Stimulated activated CD8-positive, alpha-beta memory T cell treated with anti-CD3 and anti-CD28 coated beads, Interleukin-12 subunit alpha, Interleukin-12 subunit beta, amount 100 ng/mL, for 4 hours (primary cell): ENCODE measurements around the gene GORASP2.
A peak's percentile ranks its signal among the peaks of the same experiment; 100 is the strongest.
"Not testable (repeated sequence)": the region's sequence is repeated elsewhere in the genome, so short reads cannot be mapped to it uniquely, and the experiment has no call there.

ENCODE experiments used
- DNase-seq: peaks from one replicate; pipeline ENCODE4 v3.0.0-alpha.2; 2020; ENCODE audit warnings: low read depth

Gene GORASP2

DNA sequence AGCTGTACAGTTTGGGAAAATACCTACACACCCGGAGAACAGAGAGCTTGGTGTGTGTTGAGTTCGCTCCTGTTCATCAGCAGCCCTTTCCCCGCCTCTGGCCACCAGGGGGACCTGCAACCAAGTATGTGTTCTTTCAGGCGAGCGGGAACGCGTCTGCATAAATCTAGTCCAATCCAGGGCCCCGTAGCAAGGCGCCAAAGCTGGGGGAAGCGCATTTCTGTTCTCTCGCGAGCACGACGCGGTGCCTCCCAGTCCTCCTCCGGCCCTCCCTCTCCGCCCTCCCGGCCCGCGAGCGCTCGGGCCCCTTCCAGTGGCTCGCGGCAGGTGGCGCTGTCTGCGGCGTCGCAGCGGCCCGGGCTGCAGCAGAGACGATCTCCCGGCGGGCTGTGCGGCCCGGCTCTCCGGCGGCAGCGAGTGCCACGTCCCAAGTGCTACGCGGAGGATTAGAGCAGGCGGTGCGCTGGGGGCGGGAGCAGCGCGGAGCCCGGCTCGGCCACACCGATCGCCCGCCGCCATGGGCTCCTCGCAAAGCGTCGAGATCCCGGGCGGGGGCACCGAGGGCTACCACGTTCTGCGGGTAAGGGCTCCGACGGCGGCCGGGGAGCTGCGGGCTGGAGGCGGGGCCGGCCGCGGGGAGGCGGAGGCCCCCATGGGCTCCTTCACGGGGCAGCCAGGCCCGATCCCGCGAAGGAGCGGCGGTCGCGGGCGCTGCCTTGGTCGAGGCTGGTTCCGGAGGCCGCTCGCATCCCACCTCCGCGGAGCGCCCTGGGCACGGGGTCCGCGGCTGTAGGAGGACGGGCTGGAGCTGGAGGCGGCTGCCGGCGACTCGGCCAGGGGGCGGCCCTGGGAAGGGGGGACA, at the start of gene GORASP2:
Gene GORASP2 (plus strand): TSS at position 430 of the 862 bp plus-strand sequence. CDS start 88 bp downstream, at position 518.
- peak; percentile 95 for DNase-seq

DNA sequence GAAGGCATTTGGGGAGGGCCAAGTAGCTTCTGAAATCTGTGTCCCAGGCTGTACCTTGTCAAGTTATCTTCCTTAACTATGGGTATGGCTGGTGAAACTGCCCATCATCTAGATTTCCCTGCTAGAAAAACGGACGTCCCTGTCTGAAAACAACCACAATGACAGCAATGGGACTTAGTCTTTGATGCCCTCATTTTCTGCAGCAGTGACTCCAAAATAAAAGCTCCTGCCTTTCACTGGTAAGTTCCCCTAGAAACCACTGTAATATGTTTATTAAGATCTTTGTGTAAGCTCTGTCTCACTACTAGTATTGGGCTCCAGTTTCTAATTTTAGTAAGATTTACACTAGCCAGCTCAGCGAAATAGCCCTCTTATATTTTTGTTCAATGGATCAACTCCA, 47.2 kb upstream of the GORASP2 start:
- no peak for DNase-seq

DNA sequence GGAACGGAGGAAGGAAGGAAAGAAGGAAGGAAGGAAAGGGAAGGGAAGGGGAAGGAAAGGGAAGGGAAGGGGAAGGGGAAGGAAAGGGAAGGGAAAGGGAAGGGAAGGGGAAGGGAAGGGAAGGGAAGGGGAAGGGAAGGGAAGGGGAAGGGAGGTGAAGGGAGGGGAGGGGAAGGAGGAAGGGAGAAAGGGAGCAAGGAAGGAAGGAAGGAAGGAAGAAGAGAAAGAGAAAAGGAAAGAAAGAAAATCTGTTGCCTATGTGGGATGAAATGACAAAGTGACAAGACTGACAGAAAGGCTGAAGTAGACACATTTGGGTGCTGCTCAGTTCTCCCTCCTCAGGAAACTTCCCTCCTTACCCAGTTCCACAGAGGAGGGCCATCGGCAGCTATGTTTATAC, 46.3 kb upstream of the GORASP2 start:
- no peak for DNase-seq

DNA sequence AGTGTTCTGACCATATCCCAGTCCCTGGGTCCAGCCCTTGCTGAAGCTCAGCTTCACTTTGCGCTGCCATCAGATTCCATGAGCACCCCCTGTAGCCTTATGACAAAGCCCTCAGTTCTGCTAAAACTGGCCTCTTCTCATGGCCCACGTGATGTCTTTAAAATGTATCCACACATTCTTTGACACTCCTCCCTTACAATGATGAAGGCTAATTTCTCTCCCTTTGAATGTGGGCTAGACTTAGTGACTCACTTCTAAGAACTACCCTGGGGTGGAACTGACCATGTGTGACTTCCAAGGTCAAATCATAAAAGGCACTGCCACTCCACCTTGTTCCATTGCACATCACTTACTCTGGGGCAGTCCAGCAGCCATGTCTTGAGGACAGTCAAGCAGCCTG, 45.4 kb upstream of the GORASP2 start:
- DNase-seq = no peak

GRCh38 chr2:170885130-170885791, 43.8 kb upstream of the GORASP2 start:
- no peak for DNase-seq

GRCh38 chr2:170886386-170886785, 42.7 kb upstream of the GORASP2 start:
- DNase-seq = no peak

DNA sequence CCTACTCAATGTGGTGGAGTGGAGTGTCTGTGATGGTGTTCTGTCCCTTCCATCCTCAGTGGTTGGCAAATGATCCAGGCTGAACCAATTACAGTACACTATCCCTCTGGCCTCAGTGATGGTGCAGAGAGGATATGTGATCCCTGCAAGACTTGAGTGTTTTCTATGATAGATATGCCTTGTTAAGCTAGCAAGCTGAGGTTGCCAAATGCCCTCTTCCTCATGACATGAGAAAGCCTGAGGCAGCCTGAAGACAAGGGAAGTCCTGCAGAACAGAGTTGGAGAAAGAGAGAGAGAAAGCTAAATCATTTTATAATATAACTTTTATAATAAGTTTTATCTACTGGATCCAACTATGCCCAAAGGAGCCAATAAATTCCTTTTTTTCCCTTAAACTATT, 41.6 kb upstream of the GORASP2 start:
- no peak for DNase-seq

- no peak for DNase-seq
Observed at GRCh38 chr2:170887896-170888295, 41.2 kb upstream of the GORASP2 start.

DNA sequence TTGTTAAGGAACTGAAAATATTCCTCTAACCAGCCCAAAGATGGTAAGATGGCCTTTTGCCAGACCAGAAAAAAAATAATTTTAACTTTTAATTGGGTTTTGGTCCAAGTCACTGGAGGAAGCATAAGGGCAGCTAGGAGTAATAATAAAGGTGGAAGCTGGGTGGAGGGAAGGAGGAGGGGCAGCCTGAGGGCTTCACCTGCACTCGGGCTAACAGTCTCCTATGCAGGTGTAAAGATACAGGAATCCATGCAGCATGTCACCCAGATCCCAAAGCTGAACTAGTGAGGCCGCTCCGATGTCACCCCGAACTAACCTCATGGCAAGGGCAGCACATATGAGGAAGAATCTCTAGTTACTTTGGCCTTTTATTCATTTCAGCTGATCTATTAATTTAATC, 37.2 kb upstream of the GORASP2 start:
- DNase-seq = no peak

- DNase-seq = no peak
Observed at GRCh38 chr2:170892391-170892951, 36.6 kb upstream of the GORASP2 start.

DNA sequence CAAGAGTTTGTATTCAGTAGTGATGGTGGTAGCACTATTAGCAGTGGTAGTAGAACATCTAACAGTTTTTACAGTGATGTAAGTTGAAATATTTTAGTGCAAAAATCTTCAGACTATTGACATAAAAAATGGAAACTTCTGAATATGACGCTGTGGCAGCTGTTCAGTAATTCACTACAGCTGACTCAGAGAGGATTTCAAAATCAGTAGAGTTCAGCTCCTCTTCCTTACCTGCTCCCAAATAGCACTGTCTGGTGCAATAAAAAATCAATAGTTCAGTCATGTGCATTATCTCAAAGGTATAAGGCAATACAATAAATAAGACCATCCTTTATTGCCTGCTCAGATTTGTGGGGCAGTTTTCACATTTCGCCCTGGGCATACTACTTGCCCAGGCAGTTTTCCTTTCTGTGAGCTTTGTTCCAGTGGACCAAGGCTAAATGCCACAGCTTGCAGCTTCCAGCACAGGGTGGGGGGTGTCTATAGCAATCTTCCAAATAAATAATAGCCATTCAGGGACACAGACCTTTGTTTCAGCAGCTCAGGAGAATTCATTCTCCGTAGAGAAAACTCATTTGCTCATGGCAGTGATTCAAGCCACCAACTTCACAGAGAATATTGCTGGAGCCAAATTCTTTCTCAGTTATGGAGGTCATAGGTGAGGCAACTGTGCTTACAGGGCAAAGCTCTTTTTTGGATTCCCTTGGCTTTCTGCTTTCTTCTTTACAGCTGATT, 33.9 kb upstream of the GORASP2 start:
- no peak for DNase-seq

- no peak for DNase-seq
Observed at GRCh38 chr2:170896622-170897021, 32.4 kb upstream of the GORASP2 start.

DNA sequence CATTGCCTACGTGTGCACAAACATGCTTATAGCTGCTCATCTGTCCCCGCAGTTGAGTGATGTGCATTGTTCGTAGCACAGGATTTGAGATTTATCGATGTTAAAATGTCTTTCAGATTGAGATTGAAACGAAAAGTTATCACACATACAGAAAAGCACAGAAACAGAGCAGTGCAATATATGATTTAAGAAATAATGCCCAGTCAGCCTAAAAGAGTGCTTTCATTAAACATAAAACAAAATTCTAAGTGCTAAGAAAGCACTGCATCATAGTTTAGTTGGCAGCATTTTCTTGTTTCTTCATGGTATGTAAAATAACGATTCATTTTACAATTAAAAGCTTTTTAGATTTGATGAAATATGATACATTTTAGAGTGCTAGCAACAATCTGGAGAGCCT, 31.9 kb upstream of the GORASP2 start:
- DNase-seq = no peak

DNA sequence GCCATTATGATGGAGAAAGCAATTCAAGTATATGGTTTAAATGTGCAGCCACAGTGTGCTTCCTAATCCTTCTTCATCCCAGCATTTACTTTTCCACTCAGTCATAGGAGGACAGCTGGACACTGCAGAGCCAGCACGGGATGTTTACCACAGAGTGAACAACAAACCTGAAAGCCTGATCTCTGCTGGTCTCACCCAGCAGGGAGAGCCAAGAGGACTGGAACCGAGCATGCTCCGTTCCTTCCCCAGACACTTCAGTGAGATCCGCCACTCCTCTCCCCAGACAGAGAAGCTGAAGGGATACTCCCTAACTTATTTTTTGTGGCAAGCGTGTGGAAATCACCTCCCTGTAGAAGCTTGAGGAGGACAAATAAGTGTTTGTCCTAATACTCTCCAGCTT, 23.2 kb upstream of the GORASP2 start:
- DNase-seq = no peak

DNA sequence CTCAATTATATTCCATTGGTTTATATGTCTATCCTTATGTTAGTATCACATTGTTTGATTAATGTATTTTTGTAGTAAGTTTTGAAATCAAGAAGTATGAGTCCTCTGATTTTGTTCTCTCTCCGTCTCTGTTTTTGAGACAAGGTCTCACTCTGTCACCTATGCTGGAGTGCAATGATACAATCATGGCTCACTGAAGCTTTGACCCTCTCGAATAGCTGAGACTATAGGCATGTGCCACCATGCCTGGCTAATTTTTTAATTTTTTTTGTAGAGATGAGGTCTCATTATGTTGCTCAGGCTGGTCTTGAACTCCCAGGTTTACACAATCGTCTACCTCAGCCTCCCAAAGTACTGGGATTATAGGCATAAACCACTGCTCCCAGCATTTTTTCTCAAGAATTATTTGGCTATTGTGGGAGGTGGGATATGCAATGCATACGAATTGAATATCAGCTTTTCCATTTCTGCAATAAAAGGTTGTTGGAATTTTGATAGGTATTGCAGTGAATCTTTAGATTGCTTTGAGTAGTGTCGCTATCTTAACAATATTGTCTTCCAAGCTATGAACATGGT, 17.7 kb upstream of the GORASP2 start:
- DNase-seq = no peak

DNA sequence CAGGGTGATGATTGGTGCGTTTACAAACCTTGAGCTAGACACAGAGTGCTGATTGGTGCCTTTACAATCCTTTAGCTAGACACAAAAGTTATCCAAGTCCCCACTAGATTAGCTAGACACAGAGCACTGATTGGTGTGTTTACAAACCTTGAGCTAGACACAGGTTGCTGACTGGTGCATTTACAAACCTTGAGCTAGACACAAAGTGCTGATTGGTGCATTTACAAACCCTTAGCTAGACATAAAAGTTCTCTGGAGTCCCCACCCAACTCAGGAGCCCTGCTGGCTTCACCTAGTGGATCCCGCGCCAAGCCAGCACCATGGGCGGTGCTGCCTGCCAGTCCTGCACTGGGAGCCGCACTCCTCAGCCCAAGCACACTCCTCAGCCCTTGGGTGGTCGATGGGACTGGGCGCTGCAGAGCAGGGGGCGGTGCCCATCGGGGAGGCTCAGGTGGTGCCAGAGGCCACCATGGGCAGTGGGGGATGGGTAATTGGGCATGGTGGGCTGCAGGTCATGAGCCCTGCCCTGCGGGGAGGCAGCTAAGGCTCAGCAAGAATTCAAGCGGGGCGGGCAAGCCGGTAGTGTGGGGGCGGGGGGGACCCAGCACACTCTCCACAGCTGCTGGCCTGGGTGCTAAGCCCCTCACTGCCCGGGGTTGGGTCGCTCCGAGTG, 13.9 kb upstream of the GORASP2 start:
- not testable (repeated sequence) for DNase-seq

DNA sequence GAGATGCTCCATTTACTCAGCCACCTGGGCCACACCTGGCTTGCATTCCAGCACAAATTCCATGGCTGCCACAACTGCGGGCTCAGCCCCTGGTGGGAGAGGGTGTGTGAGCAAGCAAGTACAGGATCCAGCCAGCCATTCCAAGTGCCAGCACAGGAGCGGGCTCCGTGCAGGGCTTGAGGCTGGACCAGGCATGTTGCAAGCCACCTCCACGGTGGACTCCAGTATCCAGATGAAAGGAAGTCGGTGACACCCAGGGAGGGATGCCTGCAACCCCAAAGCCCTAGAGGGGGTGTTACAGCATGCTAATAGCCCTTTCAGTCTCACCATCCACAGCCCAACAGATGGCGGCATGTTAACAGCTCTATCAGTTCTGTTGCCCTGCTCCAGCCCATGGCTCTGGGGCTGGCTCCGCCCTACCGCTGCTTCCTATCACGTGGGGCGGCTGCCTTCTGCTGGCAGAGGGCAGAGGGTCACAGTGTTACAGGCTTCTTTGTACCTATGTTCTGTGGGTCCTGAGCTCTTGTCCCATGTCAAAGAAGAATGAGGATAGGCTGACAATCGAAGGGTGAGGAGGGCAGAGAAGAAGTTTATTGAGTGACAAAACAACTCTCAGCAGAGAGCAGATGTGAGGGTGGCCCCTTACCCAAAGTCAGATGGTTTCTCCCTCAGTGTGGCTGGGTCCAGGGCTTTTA, 11.7 kb upstream of the GORASP2 start:
- no peak for DNase-seq

DNA sequence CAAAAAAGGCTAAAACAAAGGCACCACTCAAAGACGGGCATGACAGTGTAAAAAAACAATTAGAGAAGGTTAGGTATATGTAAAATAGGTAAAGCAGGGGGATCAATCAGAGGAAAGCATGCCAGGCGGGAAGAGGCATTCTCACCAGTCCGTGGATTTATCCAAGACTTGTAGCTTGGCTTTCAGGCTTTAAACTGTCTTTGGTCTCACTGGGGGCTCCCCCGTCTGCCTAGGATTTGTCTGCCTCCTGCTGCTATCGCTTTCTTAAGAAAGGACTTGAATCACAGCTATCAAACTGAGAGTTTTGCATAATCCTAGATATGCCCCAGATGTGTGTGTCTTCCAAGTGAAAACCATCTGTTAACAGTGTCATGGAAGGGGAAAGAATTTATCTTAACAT, 11.1 kb upstream of the GORASP2 start:
- no peak for DNase-seq

DNA sequence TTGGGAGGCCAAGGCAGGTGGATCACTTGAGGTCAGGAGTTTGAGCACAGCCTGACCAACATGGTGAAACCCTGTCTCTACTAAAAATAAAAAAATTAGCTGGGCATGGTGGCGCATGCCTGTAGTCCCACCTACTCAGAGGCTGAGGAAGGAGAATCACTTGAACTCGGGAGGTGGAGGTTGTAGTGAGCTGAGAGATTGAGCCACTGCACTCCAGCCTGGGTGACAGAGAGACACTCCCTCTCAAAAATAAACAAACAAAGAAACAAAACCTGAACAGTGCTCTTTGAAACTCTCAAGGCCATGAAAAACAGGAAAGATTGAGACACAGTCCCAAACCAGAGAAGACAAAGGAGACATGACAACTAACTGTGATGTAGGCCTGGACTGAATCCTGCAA, 7.2 kb upstream of the GORASP2 start:
- not testable (repeated sequence) for DNase-seq

DNA sequence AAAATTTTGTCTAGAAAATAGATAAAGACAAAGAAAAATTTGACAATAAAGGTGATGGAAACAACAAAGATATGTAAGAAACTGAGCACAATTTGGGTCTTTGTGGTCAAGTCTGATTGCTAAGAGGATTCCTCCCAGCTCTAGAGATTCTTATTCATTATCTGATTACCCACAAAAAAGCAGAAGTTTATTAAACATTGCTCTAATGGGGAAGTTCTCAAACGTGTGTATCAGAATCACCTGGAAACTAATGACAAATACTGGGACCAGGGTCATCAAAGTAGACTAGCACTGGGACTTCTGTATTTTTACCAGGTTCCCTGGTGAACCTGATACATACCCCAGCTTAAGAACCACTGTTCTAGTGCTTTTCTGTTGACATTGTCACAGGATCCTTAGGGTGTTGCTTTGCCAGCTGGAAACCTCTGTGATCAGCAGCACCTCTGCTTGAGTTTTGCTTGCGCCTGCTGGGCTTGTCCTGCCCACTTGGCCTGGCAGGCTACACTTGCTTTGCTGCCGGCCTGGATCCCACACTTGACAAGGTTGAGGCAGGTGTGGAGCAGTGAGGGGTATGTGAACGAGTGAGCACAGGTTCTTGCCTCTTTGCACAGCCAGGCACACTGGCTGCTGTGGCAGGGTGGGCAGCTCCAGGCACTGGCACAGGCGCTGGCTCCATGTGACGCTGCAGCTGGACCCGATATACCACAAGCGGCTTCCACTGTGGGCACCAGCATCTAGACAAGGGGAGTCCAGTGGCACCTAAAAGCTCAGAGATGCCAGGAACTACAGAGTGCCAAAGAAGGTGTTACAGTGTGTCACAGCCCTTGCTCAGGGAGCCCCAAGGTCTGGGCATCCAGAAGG, 6.2 kb upstream of the GORASP2 start:
- DNase-seq = no peak
